Hepatocyte (in vitro differentiated cells): ENCODE measurements around the gene KIFAP3.
A peak's percentile ranks its signal among the peaks of the same experiment; 100 is the strongest.

Source experiments
- EZH2 ChIP-seq: fragments of 200-600 bp; sonication (generic); IDR thresholded peaks from 2 replicates; pipeline ENCODE4 v1.6.1; 2016; ENCODE audit warnings: antibody characterized with exemption, mild to moderate bottlenecking, borderline replicate concordance
- EZH2phosphoT487 ChIP-seq: fragments of 200-600 bp; sonication (generic); IDR thresholded peaks from one replicate; pipeline ENCODE4 v1.6.1; 2018; ENCODE audit warnings: antibody characterized with exemption, mild to moderate bottlenecking, low read depth, moderate library complexity; ENCODE audit not compliant: unreplicated experiment, severe bottlenecking
- TF ChIP-seq, protein P1 (sequence below): fragments of 200-600 bp; sonication (generic); IDR thresholded peaks from 2 replicates; pipeline ENCODE4 v1.5.1; 2016; ENCODE audit warnings: antibody characterized with exemption, mild to moderate bottlenecking; ENCODE audit not compliant: poor library complexity

DNA sequence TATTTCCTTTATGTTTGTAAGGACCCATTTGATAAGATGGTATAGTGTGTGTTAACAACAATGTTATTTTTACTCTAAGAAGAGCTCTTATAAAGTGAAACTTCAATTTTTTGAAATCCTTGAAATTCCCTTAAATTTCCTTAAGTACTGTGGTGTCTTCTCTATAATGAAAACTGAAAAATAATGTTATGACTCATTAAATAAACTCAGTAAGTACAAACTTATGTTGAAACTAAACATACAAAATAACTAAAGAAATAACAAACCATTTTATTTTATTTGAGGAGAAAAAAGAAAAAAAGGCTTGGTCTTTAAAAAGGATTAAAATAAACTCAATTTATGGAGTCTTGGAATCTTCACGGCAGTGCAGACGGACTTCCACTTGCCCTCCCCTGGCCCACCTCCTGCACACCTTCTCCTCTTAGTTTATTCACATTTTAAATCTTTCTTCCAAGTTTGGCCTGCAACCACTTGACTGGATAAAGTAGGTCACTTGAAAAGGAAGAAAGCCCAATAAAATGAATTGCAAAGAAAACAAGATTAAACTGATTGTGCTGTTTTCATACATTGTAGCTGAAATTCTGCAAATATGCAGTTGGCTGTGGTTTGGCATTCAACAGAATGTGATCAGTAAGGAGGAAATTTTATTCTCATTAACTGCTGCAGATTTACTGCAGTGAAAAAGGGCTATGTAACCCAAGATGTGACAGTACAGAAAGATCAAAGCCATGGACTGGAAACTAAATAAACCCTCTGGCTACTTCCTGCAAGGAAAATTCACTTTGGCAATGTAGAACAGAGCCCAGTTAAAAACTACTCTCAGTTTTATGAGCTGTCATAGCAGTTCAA, 132.3 kb downstream of the KIFAP3 start:
- TF ChIP-seq, protein P1, sequence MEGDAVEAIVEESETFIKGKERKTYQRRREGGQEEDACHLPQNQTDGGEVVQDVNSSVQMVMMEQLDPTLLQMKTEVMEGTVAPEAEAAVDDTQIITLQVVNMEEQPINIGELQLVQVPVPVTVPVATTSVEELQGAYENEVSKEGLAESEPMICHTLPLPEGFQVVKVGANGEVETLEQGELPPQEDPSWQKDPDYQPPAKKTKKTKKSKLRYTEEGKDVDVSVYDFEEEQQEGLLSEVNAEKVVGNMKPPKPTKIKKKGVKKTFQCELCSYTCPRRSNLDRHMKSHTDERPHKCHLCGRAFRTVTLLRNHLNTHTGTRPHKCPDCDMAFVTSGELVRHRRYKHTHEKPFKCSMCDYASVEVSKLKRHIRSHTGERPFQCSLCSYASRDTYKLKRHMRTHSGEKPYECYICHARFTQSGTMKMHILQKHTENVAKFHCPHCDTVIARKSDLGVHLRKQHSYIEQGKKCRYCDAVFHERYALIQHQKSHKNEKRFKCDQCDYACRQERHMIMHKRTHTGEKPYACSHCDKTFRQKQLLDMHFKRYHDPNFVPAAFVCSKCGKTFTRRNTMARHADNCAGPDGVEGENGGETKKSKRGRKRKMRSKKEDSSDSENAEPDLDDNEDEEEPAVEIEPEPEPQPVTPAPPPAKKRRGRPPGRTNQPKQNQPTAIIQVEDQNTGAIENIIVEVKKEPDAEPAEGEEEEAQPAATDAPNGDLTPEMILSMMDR: no peak
- peak; percentile 81 for TF ChIP-seq EZH2phosphoT487
- TF ChIP-seq EZH2: no peak
